Thoracic aorta (tissue), 2 donors: Measurements from ENCODE around the gene PLEKHA6. TPM values are rescaled to one million over a fixed set of nuclear protein-coding genes. Genes with fewer than 3 reads are reported as not detected.

Source experiments
- ATAC-seq: fragments of 150-250 bp; one replicate; pipeline ENCODE4 v1.8.0; 2017; ENCODE audit warnings: low read depth; ENCODE audit not compliant: insufficient number of reproducible peaks, low FRiP score
- DNase-seq: peaks from one replicate; pipeline ENCODE4 v3.0.0-alpha.2; 2020; ENCODE audit warnings: low spot score
- H3K27ac ChIP-seq, 2 donors: fragments of 200-600 bp; sonication (generic); 1 replicate in 1 of 2; 2 replicates in 1 of 2; pipeline ENCODE4 v1.5.1; 2016; ENCODE audit warnings: mild to moderate bottlenecking in 2 of 2, moderate library complexity in 2 of 2
- H3K27me3 ChIP-seq: fragments of 200-600 bp; sonication (generic); replicated peaks from 2 replicates; pipeline ENCODE4 v1.6.0; 2016; ENCODE audit warnings: mild to moderate bottlenecking; ENCODE audit not compliant: insufficient read depth
- H3K36me3 ChIP-seq: fragments of 200-600 bp; sonication (generic); one replicate; pipeline ENCODE4 v1.5.1; 2016
- H3K4me1 ChIP-seq, 2 donors: fragments of 200-600 bp; sonication (generic); 1 replicate in 1 of 2; 2 replicates in 1 of 2; pipeline versions ENCODE4 v1.5.1 to v1.6.0; 2016; ENCODE audit warnings: low read depth in 2 of 2, mild to moderate bottlenecking in 1 of 2; ENCODE audit not compliant: control insufficient read depth in 1 of 2
- H3K4me3 ChIP-seq: fragments of 200-600 bp; sonication (generic); 2 replicates; pipeline ENCODE4 v1.5.1; 2016; ENCODE audit warnings: mild to moderate bottlenecking
- H3K9me3 ChIP-seq: fragments of 200-600 bp; sonication (generic); 2 replicates; pipeline ENCODE4 v1.5.1; 2016
- total RNA-seq, 2 donors: library from RNA; depleted of rRNA; stranded (reverse); fragments of >200 nt; gene quantifications; one replicate each; pipeline versions ENCODE4 v1.1.0 to v1.2.3, GENCODE V29; 2016
- TF ChIP-seq, protein P1 (sequence below): fragments of 200-600 bp; sonication (generic); IDR thresholded peaks from one replicate; pipeline ENCODE4 v1.5.1; 2019; ENCODE audit warnings: antibody characterized with exemption

The PLEKHA6 gene
- total RNA-seq, 2 donors from 2014 or later = 5.1 to 6.9 TPM

DNA sequence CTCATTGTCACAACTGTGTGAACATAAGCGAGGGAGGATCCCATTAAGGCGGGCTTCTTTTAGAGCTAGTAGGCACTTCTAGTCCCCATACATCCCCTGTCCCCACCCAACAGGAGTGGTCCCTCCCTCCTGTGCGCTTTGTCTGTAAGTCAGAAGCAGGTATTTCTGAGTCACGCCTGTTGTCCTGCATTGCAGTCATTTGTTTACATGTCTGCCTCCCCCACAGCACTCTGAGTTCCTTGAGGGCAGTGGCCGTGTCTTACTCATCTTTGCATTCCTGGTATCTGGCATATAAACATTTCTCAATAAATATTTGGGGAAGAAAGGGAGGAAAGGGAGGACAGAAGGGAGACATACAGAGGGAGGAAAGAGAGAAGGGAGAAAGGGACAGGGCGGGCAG lies 40.3 kb downstream of the PLEKHA6 start:
- Histone ChIP-seq H3K4me3 (no peak overlapping the region), H3K9me3 (no peaks in the 10 kb centered on the region), H3K4me1 (no peaks in the 10 kb centered on the region), H3K36me3 (no peaks in the 10 kb centered on the region), H3K27ac (no peak overlapping the region), H3K27me3 (no peaks in the 10 kb centered on the region)
- no peak for DNase-seq
- TF ChIP-seq, protein P1, sequence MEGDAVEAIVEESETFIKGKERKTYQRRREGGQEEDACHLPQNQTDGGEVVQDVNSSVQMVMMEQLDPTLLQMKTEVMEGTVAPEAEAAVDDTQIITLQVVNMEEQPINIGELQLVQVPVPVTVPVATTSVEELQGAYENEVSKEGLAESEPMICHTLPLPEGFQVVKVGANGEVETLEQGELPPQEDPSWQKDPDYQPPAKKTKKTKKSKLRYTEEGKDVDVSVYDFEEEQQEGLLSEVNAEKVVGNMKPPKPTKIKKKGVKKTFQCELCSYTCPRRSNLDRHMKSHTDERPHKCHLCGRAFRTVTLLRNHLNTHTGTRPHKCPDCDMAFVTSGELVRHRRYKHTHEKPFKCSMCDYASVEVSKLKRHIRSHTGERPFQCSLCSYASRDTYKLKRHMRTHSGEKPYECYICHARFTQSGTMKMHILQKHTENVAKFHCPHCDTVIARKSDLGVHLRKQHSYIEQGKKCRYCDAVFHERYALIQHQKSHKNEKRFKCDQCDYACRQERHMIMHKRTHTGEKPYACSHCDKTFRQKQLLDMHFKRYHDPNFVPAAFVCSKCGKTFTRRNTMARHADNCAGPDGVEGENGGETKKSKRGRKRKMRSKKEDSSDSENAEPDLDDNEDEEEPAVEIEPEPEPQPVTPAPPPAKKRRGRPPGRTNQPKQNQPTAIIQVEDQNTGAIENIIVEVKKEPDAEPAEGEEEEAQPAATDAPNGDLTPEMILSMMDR = no peak
- no peak for ATAC-seq

DNA sequence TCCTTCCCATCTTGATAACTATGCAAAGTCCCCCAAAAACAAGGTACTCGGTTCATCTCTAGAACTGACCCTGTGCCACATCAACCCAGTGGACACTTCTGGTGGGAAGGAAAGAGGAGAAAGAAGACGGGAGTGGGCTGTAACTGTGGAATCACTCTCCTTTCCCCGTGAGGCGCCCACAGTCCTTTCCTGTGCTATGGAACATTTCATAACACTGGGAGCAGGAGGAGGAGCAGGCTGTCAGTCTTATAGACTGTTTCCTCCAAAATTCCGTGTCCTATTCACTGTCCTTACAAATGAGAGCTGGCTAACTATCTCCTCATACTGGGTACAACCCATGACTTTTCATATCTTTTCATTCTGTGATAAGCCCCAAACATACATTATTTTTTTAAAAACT lies 40.7 kb downstream of the PLEKHA6 start:
- TF ChIP-seq, protein P1 = no peak
- H3K4me3 ChIP-seq = no peak overlapping the region
- DNase-seq (no peak), ATAC-seq (no peak)
- no peaks in the 10 kb centered on the region for H3K36me3 ChIP-seq
- no peaks in the 10 kb centered on the region for H3K9me3 ChIP-seq
- no peaks in the 10 kb centered on the region for H3K27me3 ChIP-seq
- no peak overlapping the region for H3K27ac ChIP-seq
- no peaks in the 10 kb centered on the region for H3K4me1 ChIP-seq

DNA sequence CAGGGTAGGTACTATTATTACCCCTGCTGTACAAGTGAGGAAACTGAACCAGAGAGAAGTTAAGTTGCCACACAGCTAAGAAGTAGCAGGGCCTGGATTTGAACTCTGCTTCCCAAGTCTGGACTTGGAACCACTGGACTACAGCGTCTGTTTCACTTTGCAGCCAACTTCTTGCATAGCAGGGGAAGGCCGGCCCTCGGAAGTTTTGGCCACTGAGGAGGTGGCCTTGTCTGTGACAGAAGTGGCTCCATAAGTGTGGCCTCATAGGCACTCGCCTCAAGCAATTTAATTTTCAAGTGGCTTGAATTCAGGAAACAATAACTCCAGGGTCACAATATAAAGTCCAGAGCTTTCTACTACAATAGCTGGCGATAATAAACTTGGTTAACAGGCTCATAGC lies 41.4 kb downstream of the PLEKHA6 start:
- no peak for ATAC-seq
- H3K4me3 ChIP-seq = no peak overlapping the region
- H3K9me3 ChIP-seq = no peaks in the 10 kb centered on the region
- no peaks in the 10 kb centered on the region for H3K4me1 ChIP-seq
- DNase-seq = no peak
- TF ChIP-seq, protein P1 = no peak
- H3K27me3 ChIP-seq = no peaks in the 10 kb centered on the region
- no peak overlapping the region for H3K27ac ChIP-seq
- no peaks in the 10 kb centered on the region for H3K36me3 ChIP-seq

DNA sequence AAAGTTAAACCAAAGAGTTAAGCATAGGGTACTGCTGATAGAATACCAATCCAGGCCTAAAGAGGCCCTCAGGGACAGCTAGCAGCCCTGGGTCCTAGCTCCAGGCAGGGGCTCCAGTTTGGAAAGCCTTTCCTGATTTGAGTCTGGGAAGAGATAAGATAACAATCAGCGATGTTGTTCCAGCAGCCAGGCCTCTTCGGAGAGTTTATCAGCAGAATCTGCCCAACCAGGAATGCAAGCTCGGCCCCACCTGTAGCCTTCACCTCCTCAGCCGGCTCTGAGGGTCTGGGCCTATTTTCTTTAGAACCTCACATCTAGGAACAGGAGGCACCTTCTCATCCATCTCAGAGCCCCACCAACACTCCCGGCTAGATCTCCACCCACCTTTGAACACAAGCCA lies 42.6 kb downstream of the PLEKHA6 start:
- TF ChIP-seq, protein P1 = no peak
- DNase-seq (no peak), ATAC-seq (no peak)
- Histone ChIP-seq H3K4me1 (no peaks in the 10 kb centered on the region), H3K27me3 (no peaks in the 10 kb centered on the region), H3K9me3 (no peaks in the 10 kb centered on the region), H3K36me3 (no peaks in the 10 kb centered on the region), H3K27ac (no peak overlapping the region), H3K4me3 (no peak overlapping the region)

DNA sequence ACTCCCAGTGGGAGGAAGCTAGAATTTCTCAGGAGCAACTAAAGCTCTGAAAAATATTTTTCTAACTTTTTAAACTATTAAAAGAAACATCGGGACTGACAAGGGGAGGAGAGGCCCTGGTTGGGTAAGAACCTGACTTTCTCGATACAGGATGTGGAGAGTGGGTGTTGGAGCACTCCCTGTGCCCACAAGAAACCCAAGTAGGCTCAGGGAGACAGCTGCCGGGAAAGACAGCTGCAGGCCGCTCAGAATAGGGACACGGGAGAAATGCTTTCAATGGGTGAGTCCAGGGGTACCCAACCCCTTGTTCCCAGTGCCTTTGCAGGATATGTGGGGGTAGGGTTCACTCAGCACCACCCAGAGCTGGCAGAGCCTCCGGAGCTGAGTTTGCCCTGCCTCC lies 43.6 kb downstream of the PLEKHA6 start:
- no peak for DNase-seq
- H3K27ac ChIP-seq = no peak overlapping the region
- H3K4me1 ChIP-seq = no peaks in the 10 kb centered on the region
- TF ChIP-seq, protein P1 = no peak
- ATAC-seq = no peak
- no peaks in the 10 kb centered on the region for H3K27me3 ChIP-seq
- H3K9me3 ChIP-seq = no peaks in the 10 kb centered on the region
- no peaks in the 10 kb centered on the region for H3K36me3 ChIP-seq
- H3K4me3 ChIP-seq = no peak overlapping the region
